Measurements from ENCODE around the gene TTC22.

Gene TTC22

GRCh38 chr1:54839824-54840223 is 38.7 kb upstream of the TTC22 start:
- H3K9me2 ChIP-seq (ENCODE audit: low read depth, low read length) = no peaks in the 10 kb centered on the region
- H3K27me3 ChIP-seq (ENCODE audit: insufficient read depth, low read length) = peaks cover 5% of the 10 kb centered on the region; the same call in 1 of the 2 replicates
- H2AFZ ChIP-seq (ENCODE audit: low read length) = no peak overlapping the region
- no peaks in the 10 kb centered on the region for H3K9me3 ChIP-seq (ENCODE audit: low read length)
- H3K36me3 ChIP-seq (ENCODE audit: insufficient read depth, low read length) = no peaks in the 10 kb centered on the region
- no peak overlapping the region for H3K4me3 ChIP-seq (ENCODE audit: low read depth, low read length, poor library complexity, severe bottlenecking)
- no peaks in the 10 kb centered on the region for H4K20me1 ChIP-seq (ENCODE audit: insufficient read depth, low read length)
- H3K4me2 ChIP-seq (ENCODE audit: low read length) = no peak overlapping the region
- TF ChIP-seq, protein P1, sequence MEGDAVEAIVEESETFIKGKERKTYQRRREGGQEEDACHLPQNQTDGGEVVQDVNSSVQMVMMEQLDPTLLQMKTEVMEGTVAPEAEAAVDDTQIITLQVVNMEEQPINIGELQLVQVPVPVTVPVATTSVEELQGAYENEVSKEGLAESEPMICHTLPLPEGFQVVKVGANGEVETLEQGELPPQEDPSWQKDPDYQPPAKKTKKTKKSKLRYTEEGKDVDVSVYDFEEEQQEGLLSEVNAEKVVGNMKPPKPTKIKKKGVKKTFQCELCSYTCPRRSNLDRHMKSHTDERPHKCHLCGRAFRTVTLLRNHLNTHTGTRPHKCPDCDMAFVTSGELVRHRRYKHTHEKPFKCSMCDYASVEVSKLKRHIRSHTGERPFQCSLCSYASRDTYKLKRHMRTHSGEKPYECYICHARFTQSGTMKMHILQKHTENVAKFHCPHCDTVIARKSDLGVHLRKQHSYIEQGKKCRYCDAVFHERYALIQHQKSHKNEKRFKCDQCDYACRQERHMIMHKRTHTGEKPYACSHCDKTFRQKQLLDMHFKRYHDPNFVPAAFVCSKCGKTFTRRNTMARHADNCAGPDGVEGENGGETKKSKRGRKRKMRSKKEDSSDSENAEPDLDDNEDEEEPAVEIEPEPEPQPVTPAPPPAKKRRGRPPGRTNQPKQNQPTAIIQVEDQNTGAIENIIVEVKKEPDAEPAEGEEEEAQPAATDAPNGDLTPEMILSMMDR (IDR thresholded peaks at IDR 0.05; ENCODE audit: low read length) = no peak
- no peak for TF ChIP-seq EZH2 (IDR thresholded peaks at IDR 0.05; ENCODE audit: borderline replicate concordance, low read length)
- H3K9ac ChIP-seq (ENCODE audit: low read length) = no peak overlapping the region
- H3K79me2 ChIP-seq (ENCODE audit: insufficient read depth, low read length) = no peaks in the 10 kb centered on the region
- H3K4me1 ChIP-seq (ENCODE audit: insufficient read depth, low read length, severe bottlenecking) = no peaks in the 10 kb centered on the region
- no peak overlapping the region for H3K27ac ChIP-seq (ENCODE audit: low read depth, low read length, poor library complexity, severe bottlenecking)
- no peaks in the 10 kb centered on the region for H3F3A ChIP-seq (ENCODE audit: insufficient read depth, low read length)

DNA sequence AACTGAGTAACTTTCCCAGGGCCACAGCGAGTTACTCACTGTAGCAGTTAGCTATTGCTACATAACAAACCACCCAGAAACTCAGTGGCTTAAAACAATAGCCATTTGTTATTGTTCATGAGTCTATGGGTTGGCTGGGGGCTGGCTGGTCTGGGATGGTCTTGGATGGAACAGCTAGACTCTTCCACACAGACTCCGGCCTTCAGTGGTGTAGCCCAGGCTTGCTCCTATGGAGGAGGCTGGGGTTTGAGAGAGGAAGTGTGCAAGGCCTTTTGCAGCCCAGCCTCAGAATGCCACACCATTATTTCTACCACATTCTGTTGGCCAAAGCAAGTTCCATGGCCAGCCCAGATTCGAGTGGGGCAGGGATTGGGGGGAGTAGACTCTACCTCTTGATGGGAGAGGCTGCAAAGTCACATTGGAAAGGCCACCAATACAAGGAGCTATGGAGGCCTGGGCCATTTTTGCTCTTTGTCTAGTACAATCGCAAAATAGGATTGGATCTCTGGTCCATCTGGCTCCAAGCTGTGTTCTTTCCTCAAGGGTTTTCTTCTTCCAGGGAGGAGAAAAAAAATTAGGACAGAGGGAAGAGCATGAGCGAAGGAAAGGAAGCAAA is 37.5 kb upstream of the TTC22 start:
- no peaks in the 10 kb centered on the region for H3K9me3 ChIP-seq (ENCODE audit: low read length)
- H3K36me3 ChIP-seq (ENCODE audit: insufficient read depth, low read length) = no peaks in the 10 kb centered on the region
- H3K27ac ChIP-seq (ENCODE audit: low read depth, low read length, poor library complexity, severe bottlenecking) = no peak overlapping the region
- no peak for TF ChIP-seq EZH2 (IDR thresholded peaks at IDR 0.05; ENCODE audit: borderline replicate concordance, low read length)
- TF ChIP-seq, protein P1 (IDR thresholded peaks at IDR 0.05; ENCODE audit: low read length) = no peak
- H3K27me3 ChIP-seq (ENCODE audit: insufficient read depth, low read length) = peaks cover 5% of the 10 kb centered on the region; the same call in 1 of the 2 replicates
- no peak overlapping the region for H3K4me2 ChIP-seq (ENCODE audit: low read length)
- H3K9me2 ChIP-seq (ENCODE audit: low read depth, low read length) = no peaks in the 10 kb centered on the region
- no peak overlapping the region for H3K9ac ChIP-seq (ENCODE audit: low read length)
- no peak overlapping the region for H2AFZ ChIP-seq (ENCODE audit: low read length)
- no peaks in the 10 kb centered on the region for H3K4me1 ChIP-seq (ENCODE audit: insufficient read depth, low read length, severe bottlenecking)
- H3F3A ChIP-seq (ENCODE audit: insufficient read depth, low read length) = no peaks in the 10 kb centered on the region
- H4K20me1 ChIP-seq (ENCODE audit: insufficient read depth, low read length) = no peaks in the 10 kb centered on the region
- H3K79me2 ChIP-seq (ENCODE audit: insufficient read depth, low read length) = no peaks in the 10 kb centered on the region
- H3K4me3 ChIP-seq (ENCODE audit: low read depth, low read length, poor library complexity, severe bottlenecking) = no peak overlapping the region

DNA sequence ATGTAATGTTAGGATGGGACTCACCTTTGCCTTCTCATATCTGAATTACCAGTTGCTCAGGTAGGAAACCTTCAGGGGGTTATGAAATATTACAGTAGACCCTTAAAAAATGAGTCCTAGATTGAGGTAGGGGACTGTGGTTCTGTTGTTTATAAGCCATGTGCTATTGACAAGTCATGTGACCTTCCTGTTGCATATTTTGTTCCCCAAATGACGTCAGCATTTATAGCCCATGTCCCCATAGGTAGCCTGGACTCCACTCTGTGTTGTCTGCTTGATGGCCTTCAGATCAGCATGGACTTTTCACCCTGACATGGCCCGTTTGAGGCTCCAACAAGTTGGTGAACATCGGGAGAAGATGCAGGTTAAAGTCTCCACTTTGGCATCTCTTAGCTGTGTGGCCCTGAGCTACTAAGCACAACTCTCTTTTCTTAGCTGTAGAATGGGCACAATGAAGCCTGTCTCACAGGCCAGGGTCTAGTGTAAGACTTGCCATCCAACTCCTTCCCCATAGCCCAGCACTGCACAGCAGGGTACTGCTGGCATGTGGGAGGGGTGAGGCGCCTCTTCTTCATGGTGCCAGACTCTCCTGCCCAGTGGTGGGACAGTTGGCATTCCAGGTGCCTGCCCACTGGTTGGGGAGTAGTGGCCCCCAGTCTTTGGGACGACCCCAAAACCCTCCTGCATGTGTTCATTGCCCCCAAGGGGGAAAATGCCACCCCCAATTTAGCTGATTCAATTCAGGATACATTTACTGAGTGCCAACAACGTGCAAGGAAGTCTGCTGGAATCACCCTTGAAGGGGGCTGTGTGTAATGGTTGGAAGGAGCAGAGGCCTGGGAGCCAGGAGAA is 36.1 kb upstream of the TTC22 start:
- H3K9ac ChIP-seq (ENCODE audit: low read length) = no peak overlapping the region
- H3K9me3 ChIP-seq (ENCODE audit: low read length) = no peaks in the 10 kb centered on the region
- no peaks in the 10 kb centered on the region for H3K4me1 ChIP-seq (ENCODE audit: insufficient read depth, low read length, severe bottlenecking)
- no peaks in the 10 kb centered on the region for H3K79me2 ChIP-seq (ENCODE audit: insufficient read depth, low read length)
- peaks cover 5% of the 10 kb centered on the region; the same call in 1 of the 2 replicates for H3K27me3 ChIP-seq (ENCODE audit: insufficient read depth, low read length)
- H3K9me2 ChIP-seq (ENCODE audit: low read depth, low read length) = no peaks in the 10 kb centered on the region
- no peaks in the 10 kb centered on the region for H4K20me1 ChIP-seq (ENCODE audit: insufficient read depth, low read length)
- H3K27ac ChIP-seq (ENCODE audit: low read depth, low read length, poor library complexity, severe bottlenecking) = no peak overlapping the region
- no peak overlapping the region for H2AFZ ChIP-seq (ENCODE audit: low read length)
- no peak for TF ChIP-seq EZH2 (IDR thresholded peaks at IDR 0.05; ENCODE audit: borderline replicate concordance, low read length)
- TF ChIP-seq, protein P1 (IDR thresholded peaks at IDR 0.05; ENCODE audit: low read length) = no peak
- no peak overlapping the region for H3K4me3 ChIP-seq (ENCODE audit: low read depth, low read length, poor library complexity, severe bottlenecking)
- no peak overlapping the region for H3K4me2 ChIP-seq (ENCODE audit: low read length)
- no peaks in the 10 kb centered on the region for H3K36me3 ChIP-seq (ENCODE audit: insufficient read depth, low read length)
- no peaks in the 10 kb centered on the region for H3F3A ChIP-seq (ENCODE audit: insufficient read depth, low read length)
